Hippocampal formation (tissue), 2 donors: Measurements from ENCODE around the gene RGPD4.
"Not testable (repeated sequence)": the region's sequence is repeated elsewhere in the genome, so short reads cannot be mapped to it uniquely, and the experiment has no call there.

Source experiments
- DNase-seq, 2 donors: peaks; one replicate each; lab custom pipeline; 2025; lab: John Stamatoyannopoulos, UW

Gene RGPD4

DNA sequence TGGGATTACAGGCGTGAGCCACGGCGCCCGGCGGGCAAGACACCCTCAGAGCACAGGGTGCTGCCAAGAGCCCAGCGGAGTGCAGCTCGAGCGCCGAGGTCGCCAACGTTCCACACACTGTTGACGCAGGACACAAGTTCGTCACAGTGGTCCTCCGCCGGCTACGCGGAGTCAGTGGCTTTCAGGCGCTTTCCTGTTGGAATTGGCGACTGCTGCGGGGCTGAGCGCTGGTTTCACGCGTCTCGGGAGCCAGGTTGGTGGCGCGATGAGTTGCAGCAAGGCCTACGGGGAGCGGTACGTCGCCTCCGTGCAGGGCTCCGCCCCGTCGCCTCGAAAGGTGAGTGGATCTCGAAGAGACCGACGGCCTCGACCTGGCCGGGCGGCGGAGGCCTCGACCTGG lies at the start of gene RGPD4:
Gene RGPD4 (plus strand): TSS at position 144 of the 400 bp plus-strand sequence. CDS start 122 bp downstream, at position 266.
- DNase-seq = not testable (repeated sequence)

DNA sequence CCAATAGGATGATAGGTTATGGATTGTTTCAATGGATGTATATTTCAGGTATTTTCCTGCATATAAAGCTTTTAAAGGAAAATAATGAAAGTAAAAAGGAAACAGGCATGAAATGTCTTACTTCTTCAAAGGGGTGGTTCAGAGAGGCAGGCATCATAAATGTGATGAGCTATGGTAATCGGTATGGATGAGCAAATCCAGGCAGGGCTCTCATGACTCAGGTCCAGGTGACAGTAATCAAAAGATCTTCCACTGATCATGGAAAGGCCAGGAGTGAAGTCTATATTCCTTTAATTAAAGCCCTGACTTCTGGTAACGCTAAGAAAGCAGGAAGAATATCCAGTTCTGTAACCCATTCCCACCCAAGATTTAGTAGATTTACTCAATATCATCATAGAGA lies 48.7 kb upstream of the RGPD4 start:
- DNase-seq = no peak

DNA sequence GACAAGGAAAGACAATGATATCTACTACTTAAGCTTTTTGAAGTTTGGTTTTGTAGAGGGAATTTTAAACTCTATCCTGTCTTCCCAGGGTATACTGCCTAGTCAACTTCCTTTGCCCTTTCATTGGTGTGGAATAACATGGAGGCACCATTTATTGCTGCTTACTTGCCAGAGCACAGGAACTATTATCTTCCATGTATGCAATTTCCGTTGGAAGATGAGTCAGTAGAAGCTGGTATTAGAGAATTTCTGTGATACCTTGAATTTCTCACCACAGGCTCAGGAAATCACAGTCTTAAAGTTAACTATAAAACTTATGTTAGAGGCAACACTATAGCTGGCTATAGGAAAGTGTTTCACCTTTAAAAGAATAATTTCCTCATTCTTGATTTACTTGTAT lies 40.9 kb upstream of the RGPD4 start:
- DNase-seq = no peak

DNA sequence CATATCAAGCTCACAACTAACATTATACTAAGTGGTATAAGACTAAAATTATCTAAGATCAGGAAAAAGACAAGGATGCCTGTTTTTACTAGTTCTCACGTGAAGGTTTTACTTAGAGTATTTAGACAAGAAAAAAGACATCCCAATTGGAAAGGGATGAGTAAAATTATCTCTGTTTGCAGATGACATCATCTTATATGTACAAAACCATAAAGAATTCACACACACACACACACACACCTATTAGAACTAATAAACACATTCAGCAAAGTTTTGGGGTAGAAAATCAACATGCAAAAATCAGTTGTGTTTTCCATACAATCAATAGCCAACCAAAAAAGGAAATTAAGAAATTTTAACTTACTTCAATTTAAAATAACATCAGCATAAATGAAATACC lies 35.9 kb upstream of the RGPD4 start:
- DNase-seq = no peak

DNA sequence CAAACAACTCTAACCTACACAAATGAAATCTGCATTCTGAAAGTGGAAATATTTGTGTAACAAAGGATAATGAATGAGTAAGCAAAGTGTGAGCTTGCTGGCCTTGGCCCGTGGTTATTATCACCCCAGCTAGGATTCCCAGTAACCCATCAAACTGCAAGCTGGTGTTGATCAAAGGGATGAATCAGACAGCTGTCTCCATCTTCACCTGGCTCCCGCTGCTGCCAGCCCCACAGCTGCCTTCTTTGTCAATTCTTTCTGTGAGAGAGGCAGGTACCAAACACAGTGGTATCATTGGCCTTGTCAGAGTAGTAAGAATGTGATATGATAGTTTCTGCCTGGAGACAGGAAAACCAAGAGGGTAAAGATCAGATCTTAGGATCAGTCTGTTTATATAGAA lies 25.2 kb upstream of the RGPD4 start:
- no peak for DNase-seq

DNA sequence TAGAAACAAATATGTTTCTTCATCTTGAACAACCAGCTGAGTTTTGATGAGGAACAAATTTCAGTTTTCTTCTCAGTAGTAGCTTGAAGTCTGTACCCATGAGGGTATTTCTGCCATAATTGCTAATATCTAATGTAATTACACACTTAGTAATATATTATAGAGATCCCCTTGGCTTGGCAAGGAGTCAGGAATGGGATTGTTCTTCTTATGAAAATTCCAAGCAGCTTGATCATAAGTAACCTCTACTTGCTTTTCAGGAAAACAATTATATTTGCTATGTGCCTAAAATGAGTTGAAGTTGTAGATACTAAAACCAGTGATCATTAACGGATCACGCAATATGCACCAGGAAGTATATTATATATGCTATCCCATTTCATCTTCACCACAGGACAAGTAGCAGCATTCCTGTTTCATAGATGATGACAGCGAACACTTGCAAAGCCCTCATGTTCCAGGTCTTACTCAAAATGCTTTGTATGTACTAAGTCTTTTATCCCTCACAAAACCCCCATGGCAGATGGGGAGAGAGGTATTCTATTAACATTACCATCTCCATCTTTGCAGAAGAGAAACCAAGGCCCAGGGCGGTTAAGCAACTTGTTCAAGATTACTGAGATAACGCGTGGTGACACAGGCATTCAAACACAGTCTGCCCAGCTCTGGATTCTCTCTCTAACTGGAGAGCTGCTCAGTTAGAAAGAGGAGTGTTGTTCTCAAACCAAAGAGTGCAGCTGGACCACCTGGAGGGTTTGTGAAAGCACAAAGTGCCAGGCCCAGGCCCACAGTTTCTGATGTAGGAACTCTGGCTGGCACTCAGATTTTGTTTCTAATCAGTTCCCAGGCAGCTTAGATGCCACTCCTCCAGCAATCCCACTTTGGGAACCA lies 21.8 kb upstream of the RGPD4 start:
- no peak for DNase-seq

DNA sequence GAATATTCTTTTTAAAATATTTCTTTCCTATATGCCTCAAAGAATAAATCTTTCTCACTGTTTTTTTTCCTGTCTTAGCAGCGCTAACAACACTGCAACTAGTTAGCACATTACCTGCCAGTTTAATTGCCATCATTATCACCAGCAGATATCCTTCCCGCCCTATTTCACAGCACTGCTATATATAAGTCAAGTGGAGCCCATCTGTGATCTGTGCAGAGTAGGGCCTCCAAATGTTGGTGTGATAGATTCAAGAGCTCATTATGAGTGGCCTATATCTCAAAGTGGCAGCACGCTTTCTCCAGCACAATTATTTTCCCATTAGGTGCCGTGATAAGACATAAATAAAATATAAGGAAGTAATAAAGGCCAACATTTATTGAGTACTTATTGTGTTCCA lies 19.8 kb upstream of the RGPD4 start:
- DNase-seq = no peak

DNA sequence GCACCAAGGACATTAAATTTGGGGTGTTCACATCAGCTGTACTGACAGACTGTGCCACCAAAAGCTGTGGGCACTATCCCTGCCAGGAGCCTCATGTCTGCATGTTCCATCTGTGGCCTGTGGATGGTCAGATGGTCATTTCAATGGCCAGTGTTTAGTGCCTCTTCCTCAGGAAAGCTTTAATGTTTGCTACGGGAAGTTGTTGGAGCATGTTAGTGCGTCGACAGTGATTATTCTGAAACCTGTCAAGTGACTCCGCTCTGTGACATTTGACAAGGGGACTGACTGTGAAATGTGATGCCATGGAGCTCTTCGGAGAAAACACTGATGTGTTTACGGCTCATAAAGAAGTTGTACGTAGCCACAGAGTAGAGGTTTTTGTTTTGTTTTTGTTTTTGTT lies 18.7 kb upstream of the RGPD4 start:
- no peak for DNase-seq

DNA sequence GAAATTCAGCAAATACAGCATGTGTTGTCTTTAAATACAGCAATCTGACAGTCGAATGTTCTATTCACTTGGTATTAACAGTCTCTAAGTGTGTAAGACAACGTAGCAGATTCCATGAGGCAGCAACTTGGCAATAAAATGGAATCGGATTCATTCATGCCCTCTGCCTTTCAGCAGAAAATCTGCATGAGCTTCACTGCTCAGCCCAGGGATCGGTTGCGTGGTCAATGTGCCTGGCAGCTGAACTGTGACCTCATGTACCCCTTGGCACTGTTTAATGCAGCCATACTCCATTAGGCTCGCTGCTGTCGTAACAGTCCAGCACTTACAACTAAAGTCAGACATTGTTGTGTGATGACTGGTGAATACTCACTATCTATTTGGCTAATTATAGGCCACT lies 17.7 kb upstream of the RGPD4 start:
- no peak for DNase-seq

DNA sequence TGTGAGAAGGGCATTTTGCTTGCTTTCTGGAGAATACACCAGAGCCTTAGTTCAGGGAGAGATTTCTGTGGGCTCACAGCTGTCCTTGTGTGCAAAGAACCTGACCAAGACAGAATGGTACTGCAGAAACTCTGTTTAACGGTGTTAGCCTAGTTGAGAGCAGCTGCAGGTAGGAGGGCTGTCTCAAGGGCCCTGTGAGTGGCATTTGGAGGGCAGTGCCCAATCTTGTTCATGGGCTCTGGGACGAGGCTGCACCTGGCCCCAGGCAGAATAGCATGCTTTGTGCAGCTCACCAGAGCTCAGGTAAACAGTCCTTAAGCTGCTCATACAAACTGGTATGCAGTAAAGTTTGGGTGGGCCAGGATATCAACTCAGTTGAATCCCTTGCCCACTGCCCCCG lies 16.9 kb upstream of the RGPD4 start:
- DNase-seq = no peak

DNA sequence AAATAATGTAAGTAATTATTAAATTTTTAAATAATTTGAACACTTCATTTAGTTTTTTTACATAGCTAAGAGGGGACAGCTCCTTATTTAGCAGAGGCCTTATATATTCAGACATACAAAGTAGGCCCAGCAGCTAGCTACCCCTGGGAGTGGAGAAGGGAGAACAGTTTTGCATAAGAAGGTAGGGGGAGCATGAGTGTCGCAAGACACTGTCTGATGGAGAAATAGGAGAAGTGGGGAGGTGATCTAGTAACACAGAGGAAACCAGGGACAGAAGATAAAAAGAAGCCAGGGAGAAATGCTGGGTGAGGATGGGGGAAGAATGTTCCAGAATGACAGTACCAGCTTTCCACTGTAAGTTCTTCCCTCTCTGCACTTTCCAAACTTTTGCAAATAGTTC lies 16.0 kb upstream of the RGPD4 start:
- no peak for DNase-seq

DNA sequence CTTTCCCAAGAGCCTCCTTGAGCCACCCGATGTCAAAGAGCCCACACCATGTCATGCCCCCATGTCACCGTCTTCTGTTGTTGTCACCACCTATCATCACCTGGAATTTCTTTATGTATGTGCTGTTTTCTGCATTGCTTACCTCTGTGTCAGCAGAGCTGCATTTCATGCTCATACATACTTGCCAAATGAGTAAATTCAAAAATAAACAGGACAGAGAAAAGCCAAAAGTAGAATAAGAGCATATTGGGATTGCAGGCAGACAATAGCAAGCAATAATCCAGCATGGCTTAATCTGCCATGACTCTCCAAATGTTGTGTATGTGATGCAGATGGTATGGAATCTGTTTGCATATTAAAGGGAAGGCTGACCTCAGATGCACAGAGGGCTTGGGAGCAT lies 15.3 kb upstream of the RGPD4 start:
- no peak for DNase-seq

DNA sequence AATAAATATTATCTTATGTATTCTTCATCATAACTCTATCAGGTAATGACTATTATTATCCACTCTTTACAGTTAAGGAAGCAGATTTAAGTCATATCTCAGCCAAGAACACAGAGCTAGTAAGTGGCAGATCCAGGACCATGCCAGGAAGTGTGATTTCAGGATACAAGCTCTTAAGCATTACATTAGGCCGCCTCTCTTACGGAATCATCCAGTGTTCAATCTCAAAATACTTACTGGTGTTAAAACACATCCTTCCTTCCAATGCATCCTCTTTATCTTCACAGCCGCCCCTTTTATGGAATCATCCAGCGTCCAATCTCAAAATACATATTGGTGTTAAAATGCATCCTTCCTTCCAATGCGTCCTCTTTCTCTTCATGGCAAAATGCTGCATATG lies 14.7 kb upstream of the RGPD4 start:
- DNase-seq = no peak

DNA sequence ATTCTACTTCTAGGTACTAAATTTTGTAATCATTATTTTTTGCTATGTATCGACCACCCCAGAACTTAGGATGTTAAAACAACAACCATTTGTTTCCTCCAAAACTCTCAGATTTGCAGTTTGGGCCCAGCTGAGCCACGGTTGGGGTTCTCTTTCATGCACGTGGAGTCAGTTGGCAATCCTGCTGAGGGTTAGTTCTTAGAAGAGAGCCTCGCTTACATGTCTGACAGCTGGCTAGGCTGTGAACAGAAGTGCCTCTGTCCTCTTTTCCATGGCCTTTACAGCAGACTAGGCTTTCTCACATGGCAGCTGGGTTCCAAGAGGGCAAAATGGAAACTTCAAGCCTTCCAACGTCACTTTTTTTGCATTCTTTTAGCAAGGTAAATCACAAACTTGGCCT lies 9.3 kb upstream of the RGPD4 start:
- DNase-seq = no peak

DNA sequence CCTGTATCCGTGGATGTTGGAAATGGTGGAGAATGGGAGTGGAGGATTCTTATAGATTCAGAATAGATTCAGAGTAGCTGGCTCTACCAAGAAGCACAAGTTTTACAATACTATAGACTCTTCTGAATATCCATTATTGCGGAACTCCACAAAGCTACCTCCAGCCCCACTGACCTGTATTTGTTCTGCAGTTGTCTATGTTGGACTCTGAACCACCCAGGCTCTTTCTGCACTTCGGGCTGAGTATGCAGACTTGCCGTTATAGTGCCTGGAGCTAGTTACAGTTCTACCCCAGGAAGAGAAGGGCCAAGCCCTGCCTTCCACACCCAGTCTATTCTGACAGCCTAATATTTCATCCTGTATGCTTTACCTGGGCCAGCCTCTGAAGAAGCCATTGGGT lies 4.4 kb upstream of the RGPD4 start:
- DNase-seq = no peak

DNA sequence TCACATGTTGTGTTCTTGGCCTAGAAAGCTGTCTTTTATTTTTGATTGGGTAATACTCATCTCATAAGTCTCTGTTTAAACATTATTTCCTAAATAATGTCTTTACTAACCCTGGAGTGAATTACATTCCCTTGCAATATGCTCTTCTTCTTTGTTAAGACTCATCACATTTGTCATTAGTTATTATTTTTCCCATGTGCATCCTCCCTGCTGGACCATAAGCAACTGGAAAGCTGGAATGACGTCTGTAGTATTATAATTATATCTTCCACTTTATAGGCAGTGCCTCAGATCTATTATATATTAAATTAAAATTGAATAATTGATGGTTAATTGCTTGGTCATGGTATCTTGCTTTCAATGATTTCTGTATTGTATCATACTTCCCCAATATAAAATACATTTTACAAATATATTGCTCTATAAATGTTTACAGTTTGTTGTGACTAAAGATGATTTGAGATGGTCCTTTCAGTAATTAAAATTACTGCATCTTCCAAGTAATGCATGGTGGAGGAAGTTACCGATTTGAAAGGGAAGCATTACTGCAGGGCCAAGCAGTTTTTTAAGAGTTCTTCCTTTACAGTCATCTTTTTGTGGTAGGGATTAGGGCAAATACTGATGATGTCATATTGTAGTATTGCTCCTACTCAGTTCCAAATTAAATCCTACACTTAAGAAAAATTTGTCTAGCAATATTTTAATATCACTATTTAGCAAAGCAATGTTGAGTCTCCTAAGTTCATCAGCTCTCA lies 2.1 kb upstream of the RGPD4 start:
- no peak for DNase-seq

DNA sequence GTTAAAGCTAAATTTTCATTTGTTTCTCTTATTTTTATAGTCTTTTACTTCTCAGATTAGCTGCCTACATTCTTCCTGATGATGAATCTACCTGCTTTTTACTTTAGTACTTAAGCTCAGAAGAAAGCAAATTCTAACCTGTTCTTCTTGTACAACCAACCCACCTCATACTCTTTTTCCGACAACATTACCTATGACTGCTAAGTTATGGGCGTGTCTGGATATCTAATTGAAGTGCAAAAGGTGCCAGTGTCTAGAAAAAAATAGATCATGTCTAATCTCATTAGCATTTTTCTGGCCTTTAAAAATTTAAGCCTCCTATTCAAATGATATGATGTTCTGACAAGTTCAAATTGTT lies 1.5 kb upstream of the RGPD4 start:
- no peak for DNase-seq

DNA sequence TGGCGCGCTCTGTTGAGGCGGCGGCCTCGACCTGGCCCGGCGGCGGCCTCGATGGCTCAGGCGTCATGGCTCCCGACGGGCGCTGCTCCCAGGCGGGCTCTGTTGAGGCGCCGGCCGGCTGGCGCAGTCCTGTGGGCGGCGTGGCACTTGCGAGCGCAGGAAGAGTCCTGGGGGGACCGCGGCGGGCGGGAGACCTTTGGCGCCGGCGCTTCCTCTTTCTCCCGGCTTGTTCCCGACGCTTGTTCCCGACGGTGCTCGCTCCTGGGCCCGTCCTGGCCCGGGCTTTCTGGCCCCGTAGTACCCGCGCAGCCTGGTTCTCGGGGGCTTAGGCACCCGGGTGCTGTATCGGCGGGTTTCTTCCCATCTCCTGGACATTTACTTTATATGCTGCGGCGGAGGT lies 2.8 kb downstream of the RGPD4 start:
- DNase-seq = not testable (repeated sequence)

DNA sequence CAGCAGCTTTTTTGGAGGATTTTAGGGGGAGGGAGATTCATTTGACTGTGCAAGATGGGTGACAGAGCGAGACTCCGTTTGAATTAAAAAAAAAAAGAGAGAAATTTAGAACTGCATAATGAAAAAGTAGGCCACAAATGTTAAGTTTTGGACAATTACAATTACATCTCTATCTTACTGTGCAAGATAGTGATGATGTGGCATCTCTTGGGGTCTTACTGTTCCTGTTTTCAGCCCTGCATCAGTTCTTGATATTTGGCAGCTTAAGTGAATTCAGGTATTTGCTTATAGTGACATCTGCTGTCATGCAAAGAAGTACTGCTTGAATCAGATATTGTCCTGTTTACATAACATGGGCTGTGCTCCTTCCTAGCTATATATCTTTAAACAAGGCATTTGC lies 6.5 kb downstream of the RGPD4 start:
- not testable (repeated sequence) for DNase-seq

DNA sequence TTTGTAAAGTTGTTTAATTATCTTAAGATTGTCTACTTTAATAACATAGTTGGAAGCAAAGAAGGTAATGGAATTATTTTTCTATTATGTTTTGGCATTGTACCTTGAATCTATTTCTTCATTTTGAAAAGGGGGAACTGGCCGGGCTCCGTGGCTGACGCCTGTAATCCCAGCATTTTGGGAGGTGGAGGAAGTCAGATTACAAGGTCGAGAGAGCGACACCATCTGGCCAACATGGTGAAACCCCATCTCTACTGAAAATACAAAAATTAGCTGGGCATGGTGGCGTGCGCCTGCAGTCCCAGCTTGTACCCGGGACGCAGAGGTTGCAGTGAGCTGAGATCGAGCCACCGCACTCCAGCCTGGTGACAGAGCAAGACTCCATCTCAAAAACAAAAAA lies 6.9 kb downstream of the RGPD4 start:
- not testable (repeated sequence) for DNase-seq

DNA sequence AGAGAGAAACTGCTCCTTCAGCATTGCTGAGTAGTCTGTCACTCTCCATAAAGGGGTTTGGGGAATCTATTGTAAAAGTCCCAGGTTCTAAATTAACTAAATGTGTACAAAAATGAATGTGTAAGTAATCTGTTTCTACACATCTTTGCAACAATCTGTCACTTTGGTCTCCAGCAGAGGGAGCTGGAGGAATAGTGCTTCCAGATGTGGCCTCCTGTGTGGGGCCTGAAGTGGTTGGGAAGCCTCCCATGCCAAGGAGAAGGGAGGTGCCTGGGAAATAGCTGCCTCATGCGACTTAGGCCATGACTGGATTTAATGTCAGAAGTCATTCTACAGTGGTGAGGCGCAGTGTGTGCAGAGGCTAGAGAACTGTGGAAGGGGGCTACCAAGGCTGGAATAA lies 89.4 kb downstream of the RGPD4 start:
- DNase-seq = not testable (repeated sequence)

DNA sequence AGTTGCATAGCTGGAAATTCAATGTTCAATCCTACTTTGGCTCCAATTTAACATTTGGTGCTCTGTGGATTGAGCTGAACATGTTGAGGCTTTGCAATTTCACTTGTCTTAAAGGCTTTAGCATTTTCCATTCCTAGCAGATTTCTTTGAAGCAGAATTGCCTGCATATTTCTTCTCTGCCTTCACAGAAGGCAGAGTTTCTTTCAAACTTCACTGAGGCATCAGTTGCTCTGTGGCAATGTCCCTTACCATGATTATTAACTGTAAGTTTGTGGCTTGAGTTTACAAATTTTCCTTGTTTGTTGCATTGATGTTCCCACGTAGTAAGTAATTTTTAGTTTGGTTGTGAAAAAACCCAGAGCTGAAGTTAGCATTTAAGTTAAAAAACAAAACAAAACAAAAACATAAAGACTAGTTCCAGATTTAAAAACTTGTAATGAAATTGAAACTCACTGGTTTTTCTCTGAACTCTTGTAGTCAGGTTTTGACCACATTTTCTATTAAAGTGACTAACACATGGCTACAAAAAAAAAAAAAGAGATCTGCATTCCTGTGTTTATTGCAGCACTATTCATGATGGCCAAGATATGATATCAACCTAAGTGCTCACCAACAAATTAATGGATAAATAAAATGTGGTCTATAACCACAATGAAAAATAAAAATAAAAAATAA lies 90.1 kb downstream of the RGPD4 start:
- DNase-seq = not testable (repeated sequence)

DNA sequence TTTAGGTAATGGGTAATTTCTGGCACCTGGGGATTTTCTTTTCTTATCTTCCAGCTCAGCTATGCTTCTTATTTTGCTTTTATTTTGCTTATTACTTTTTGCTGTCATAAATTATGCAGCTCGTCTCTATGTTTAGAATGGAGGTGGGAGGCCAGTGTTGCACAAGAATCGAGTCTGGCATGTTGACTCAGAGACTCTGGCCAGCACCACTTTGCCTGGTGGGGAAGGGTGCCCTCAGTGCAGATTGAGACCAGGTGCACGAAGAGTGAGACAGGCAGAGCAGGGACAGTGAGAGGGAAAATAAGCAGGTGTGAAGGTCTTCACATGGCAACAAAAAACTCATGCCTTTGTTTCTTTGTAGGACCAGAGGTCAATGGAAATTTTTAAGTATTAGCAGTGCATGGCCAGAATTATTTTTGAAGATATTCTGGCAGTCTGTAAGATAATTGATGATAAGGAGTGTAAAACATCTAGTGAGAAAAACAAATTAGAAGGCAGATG lies 100.4 kb downstream of the RGPD4 start:
- no peak for DNase-seq
